ENCODE data around the gene TRIM49D1. TPM values are rescaled to one million over a fixed set of nuclear protein-coding genes. Genes with fewer than 3 reads are reported as not detected.

The TRIM49D1 gene
- total and polyA plus RNA-seq, 12 donors: not detected

Other genes starting within 250 kb of the TRIM49D1 start
- not detected for gene TRIM77, start 211.9 kb downstream of the TRIM49D1 start, total RNA-seq
- not detected for gene TRIM77, start 211.9 kb downstream of the TRIM49D1 start, polyA plus RNA-seq
- gene TRIM49, start 113.7 kb downstream of the TRIM49D1 start, total RNA-seq: not detected
- not detected for gene TRIM49, start 113.7 kb downstream of the TRIM49D1 start, polyA plus RNA-seq
- gene TRIM64B, start 43.8 kb downstream of the TRIM49D1 start, total RNA-seq: not detected
- not detected for gene TRIM64B, start 43.8 kb downstream of the TRIM49D1 start, polyA plus RNA-seq
- gene TRIM49D2, start 1.8 kb upstream of the TRIM49D1 start, total RNA-seq: under 1 TPM in 1 of 10 donors, not detected in 9; 0.15 TPM
- not detected for gene TRIM49D2, start 1.8 kb upstream of the TRIM49D1 start, polyA plus RNA-seq
- gene TRIM64, start 43.8 kb upstream of the TRIM49D1 start, total RNA-seq: not detected
- not detected for gene TRIM64, start 43.8 kb upstream of the TRIM49D1 start, polyA plus RNA-seq
- not detected for gene TRIM49C, start 108.9 kb upstream of the TRIM49D1 start, total RNA-seq
- not detected for gene TRIM49C, start 108.9 kb upstream of the TRIM49D1 start, polyA plus RNA-seq
- not detected for gene UBTFL1, start 163.7 kb upstream of the TRIM49D1 start, total RNA-seq
- gene UBTFL1, start 163.7 kb upstream of the TRIM49D1 start, polyA plus RNA-seq: not detected
- gene NAALAD2, start 212.4 kb upstream of the TRIM49D1 start, total RNA-seq: 1 to 10 TPM in 3 of 10 donors, under 1 TPM in 7; 0.21 to 1.5 (median 0.51) TPM
- gene NAALAD2, start 212.4 kb upstream of the TRIM49D1 start, polyA plus RNA-seq: 1 to 10 TPM in 1 of 2 donors, under 1 TPM in 1; 0.35 to 2.7 TPM